Measurements from ENCODE around the gene CCDC69. TPM values are rescaled to one million over a fixed set of nuclear protein-coding genes. Genes with fewer than 3 reads are reported as not detected.

Gene CCDC69
- total and polyA plus RNA-seq, 2 of the 8 experiments (the other 6 are each of a cell fraction or from before 2014, with no cell fraction given): 8.4 to 10.8 TPM

- CTCF ChIA-PET (ENCODE audit: partially characterized antibody): interaction anchor here (0.6 to 7.4 kb wide), 53 partner anchors 8 to 1870 kb away, joined by 3 to 75 read pairs (median 5); partner anchors contain the start of genes CCDC69 and GM2A
- H3K27me3 ChIP-seq (replicated peaks in 1 of 4; ENCODE audit: control insufficient read depth in 3 of 4, extremely low read depth in 1 of 4, insufficient read depth in 3 of 4, low read length in 3 of 4): no peaks in the 10 kb centered on the region
- no peak overlapping the region for H4K91ac ChIP-seq (replicated peaks; ENCODE audit: insufficient read length, low read length)
- H3K9me3 ChIP-seq (ENCODE audit: insufficient read depth in 2 of 2, low read depth in 1 of 2, low read length in 1 of 2): no peaks in the 10 kb centered on the region
- no peaks in the 10 kb centered on the region for H3K36me3 ChIP-seq (ENCODE audit: control insufficient read depth in 2 of 4, insufficient read depth in 4 of 4, low read length in 3 of 4)
- DNase-seq (ENCODE audit: low read depth in 1 of 2, low spot score in 2 of 2) (peak in 1 of 2 experiments; percentile 89), FAIRE-seq (peak; percentile 36)
- H3K4ac ChIP-seq (replicated peaks; ENCODE audit: insufficient read length, low read depth, low read length): no peak overlapping the region
- no peaks in the 10 kb centered on the region for H3K79me1 ChIP-seq (ENCODE audit: low read depth, low read length)
- POLR2A ChIA-PET (ENCODE audit: partially characterized antibody): interaction anchor here (1.1 to 2.6 kb wide), 3 partner anchors 10 to 16 kb away, joined by 6 to 12 read pairs (median 7); partner anchors contain the start of genes CCDC69 and GM2A
- H4K20me1 ChIP-seq (replicated peaks in 1 of 2; ENCODE audit: control insufficient read depth in 1 of 2, insufficient read depth in 2 of 2, low read length in 2 of 2): no peaks in the 10 kb centered on the region
- no peak overlapping the region for H4K8ac ChIP-seq (ENCODE audit: extremely low read depth, insufficient read depth, low read length)
- H3K4me2 ChIP-seq (ENCODE audit: insufficient read depth in 1 of 2, low read depth in 2 of 2, low read length in 2 of 2): no peak overlapping the region
- H4K5ac ChIP-seq (ENCODE audit: insufficient read length, low read depth, low read length): no peak overlapping the region
- 32% methylated on average over 17 of the region's 17 CpGs; no CpG with 5 or more reads in 1 of the 2 experiments for WGBS, 2 experiments (ENCODE audit: extremely low coverage in 1 of 2, insufficient coverage in 1 of 2, insufficient read length in 1 of 2, insufficient replicate concordance in 2 of 2, low coverage in 1 of 2, low lambda C conversion rate in 2 of 2, missing lambda C conversion rate in 1 of 2)
- H2BK12ac ChIP-seq (ENCODE audit: low read depth, low read length): no peak overlapping the region
- no peak overlapping the region for H3K27ac ChIP-seq (ENCODE audit: low read depth, low read length)
- no peak overlapping the region for H2BK20ac ChIP-seq (ENCODE audit: low read length)
- peaks cover 3 to 11% (median 7%) of the 10 kb centered on the region in 4 experiments; a peak in 6 of 7 replicates for H3K4me1 ChIP-seq (replicated peaks in 1 of 4; ENCODE audit: control insufficient read depth in 3 of 4, insufficient read depth in 4 of 4, low read length in 3 of 4)
- H2BK5ac ChIP-seq (ENCODE audit: low read depth, low read length): no peak overlapping the region
- no peak overlapping the region for H3K23ac ChIP-seq (ENCODE audit: insufficient read length)
- no peak overlapping the region for H2BK120ac ChIP-seq (replicated peaks; ENCODE audit: low read depth, low read length)
- no peaks in the 10 kb centered on the region for H3K23me2 ChIP-seq (ENCODE audit: low read depth, low read length)
- H3K14ac ChIP-seq (ENCODE audit: insufficient read length): no peak overlapping the region
- no peak overlapping the region for H3K9ac ChIP-seq (replicated peaks in 1 of 4; ENCODE audit: extremely low read depth in 1 of 4, low read depth in 3 of 4, low read length in 3 of 4)
- H3K79me2 ChIP-seq (ENCODE audit: control insufficient read depth in 1 of 2, insufficient read depth in 2 of 2, low read length in 2 of 2): no peaks in the 10 kb centered on the region
- no peak overlapping the region for H3K56ac ChIP-seq (replicated peaks; ENCODE audit: insufficient read length, low read depth, low read length)
- H2BK15ac ChIP-seq (ENCODE audit: low read length): no peak overlapping the region
- H3K4me3 ChIP-seq (ENCODE audit: extremely low read depth in 1 of 4, insufficient read depth in 2 of 4, low read depth in 3 of 4, low read length in 4 of 4): no peak overlapping the region
- no peak overlapping the region for H2AFZ ChIP-seq (ENCODE audit: low read length)
- H3K18ac ChIP-seq (ENCODE audit: extremely low read depth, low read length): no peak overlapping the region
- no peak overlapping the region for H2AK5ac ChIP-seq (ENCODE audit: low read depth, low read length)
- TF ChIP-seq RAD21 (IDR thresholded peaks at IDR 0.05 in 1 of 2, conservative IDR thresholded peaks at IDR 0.05 in 1 of 2; ENCODE audit: low read depth in 2 of 2, low read length in 2 of 2): peak; percentile 82 to 89
- TF ChIP-seq CREB1 (IDR thresholded peaks at IDR 0.05): 0 out of 2 replicates have a peak, but pooled peaks have one; percentile 6
- TF ChIP-seq POLR2AphosphoS5 (IDR thresholded peaks at IDR 0.05; ENCODE audit: low read depth, low read length): no peak
- TF ChIP-seq SP1 (IDR thresholded peaks at IDR 0.05; ENCODE audit: low read depth, low read length): no peak
- TF ChIP-seq, protein P1, sequence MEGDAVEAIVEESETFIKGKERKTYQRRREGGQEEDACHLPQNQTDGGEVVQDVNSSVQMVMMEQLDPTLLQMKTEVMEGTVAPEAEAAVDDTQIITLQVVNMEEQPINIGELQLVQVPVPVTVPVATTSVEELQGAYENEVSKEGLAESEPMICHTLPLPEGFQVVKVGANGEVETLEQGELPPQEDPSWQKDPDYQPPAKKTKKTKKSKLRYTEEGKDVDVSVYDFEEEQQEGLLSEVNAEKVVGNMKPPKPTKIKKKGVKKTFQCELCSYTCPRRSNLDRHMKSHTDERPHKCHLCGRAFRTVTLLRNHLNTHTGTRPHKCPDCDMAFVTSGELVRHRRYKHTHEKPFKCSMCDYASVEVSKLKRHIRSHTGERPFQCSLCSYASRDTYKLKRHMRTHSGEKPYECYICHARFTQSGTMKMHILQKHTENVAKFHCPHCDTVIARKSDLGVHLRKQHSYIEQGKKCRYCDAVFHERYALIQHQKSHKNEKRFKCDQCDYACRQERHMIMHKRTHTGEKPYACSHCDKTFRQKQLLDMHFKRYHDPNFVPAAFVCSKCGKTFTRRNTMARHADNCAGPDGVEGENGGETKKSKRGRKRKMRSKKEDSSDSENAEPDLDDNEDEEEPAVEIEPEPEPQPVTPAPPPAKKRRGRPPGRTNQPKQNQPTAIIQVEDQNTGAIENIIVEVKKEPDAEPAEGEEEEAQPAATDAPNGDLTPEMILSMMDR (IDR thresholded peaks at IDR 0.05; ENCODE audit: control extremely low read depth in 1 of 3, insufficient read depth in 1 of 3, low read depth in 1 of 3, low read length in 3 of 3): peak; percentile 86 to 94 (median 87)
- no peak for TF ChIP-seq MAFK (IDR thresholded peaks at IDR 0.05; ENCODE audit: low read depth, low read length)
- 0 out of 2 replicates have a peak, but pooled peaks have one; percentile 55 for TF ChIP-seq TCF12 (IDR thresholded peaks at IDR 0.05; ENCODE audit: low read depth, low read length)
- no peak for TF ChIP-seq EP300 (IDR thresholded peaks at IDR 0.05; ENCODE audit: borderline replicate concordance in 1 of 2, low read depth in 2 of 2, low read length in 2 of 2)
- 0 out of 2 replicates have a peak, but pooled peaks have one; percentile 23 for TF ChIP-seq TAF1 (IDR thresholded peaks at IDR 0.05; ENCODE audit: low read depth, low read length)
- TF ChIP-seq KDM1A (IDR thresholded peaks at IDR 0.05; ENCODE audit: borderline replicate concordance, low read length): no peak
These were observed 15.5 kb upstream of the CCDC69 start for GRCh38 chr5:151239237-151239861.
